ENCODE results near the gene TMEM150A.

Gene TMEM150A

GRCh38 chr2:85554980-85555612 is 47.4 kb downstream of the TMEM150A start:
- DNase-seq (ENCODE audit: low read depth) = no peak
- no peak overlapping the region for H3K4me3 ChIP-seq (ENCODE audit: low read length)
- TF ChIP-seq, protein P1, sequence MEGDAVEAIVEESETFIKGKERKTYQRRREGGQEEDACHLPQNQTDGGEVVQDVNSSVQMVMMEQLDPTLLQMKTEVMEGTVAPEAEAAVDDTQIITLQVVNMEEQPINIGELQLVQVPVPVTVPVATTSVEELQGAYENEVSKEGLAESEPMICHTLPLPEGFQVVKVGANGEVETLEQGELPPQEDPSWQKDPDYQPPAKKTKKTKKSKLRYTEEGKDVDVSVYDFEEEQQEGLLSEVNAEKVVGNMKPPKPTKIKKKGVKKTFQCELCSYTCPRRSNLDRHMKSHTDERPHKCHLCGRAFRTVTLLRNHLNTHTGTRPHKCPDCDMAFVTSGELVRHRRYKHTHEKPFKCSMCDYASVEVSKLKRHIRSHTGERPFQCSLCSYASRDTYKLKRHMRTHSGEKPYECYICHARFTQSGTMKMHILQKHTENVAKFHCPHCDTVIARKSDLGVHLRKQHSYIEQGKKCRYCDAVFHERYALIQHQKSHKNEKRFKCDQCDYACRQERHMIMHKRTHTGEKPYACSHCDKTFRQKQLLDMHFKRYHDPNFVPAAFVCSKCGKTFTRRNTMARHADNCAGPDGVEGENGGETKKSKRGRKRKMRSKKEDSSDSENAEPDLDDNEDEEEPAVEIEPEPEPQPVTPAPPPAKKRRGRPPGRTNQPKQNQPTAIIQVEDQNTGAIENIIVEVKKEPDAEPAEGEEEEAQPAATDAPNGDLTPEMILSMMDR (IDR thresholded peaks at IDR 0.05; ENCODE audit: insufficient read depth, low read depth, low read length, missing control alignments) = no peak

DNA sequence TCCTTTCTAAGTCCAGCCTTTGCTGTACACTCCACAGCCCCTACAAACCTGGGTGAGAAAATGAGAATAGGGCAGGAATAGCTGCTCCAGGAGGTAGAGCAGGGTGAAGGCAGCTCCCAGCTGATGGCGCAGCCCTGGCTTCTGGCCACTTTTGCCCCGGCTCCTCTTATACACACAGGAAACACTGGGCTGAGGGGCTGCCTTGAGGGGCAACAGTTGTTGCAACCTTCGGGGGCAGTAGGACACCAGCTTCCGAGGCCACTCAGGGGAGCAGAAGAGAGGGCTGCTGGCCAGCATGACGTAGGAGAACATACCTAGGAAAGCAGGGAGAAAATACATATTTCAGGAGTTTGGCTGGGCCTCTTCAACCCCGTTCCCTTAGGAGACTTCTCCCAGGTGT is 49.3 kb downstream of the TMEM150A start:
- TF ChIP-seq, protein P1 (IDR thresholded peaks at IDR 0.05; ENCODE audit: insufficient read depth, low read depth, low read length, missing control alignments) = no peak
- H3K4me3 ChIP-seq (ENCODE audit: low read length) = no peak overlapping the region
- no peak for DNase-seq (ENCODE audit: low read depth)

DNA sequence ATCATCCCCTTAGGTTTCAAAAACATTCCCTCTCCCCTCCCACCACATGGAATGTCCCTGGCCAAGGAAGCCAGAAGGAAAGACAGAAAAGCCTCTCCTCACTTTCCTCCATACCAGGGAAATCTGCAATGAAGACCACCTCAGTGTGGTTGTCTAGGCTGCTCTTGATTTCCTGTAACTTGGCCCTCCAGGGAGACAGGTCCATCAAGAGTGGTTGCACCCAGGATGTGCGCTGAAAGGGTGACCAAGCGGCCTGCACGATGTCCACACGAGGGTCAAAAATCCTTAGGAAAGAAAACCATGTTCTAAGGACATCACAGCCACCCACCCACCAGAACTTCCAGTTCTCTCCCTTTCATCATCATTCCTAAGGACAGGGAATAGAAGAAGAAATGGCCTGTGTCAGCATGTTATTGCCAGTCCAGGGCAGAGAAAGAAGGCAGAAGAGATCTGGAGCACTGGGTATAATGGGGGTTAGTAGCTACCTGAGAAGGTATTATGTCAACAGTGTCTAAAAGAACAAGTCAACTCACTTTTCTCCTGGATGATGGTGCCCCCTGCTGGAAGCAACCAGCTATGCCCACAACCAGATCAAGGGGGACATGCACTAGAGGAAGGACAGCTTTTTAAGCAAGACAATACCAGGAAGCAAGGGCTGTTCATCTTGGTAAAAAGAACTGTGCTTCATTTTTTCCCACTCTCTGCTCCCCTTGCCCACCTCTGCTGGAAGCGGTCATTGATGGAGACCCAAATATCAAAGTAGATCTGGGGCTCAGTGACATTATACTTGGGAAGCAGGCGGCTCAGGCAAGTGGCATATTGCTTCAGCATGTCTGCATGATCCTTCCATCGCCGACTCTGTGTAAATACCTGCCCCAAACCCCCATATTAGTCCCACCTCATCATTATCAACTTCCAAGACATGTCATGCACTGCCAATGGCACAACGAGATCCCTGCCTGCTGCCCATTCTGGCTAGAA is 50.5 kb downstream of the TMEM150A start:
- no peak overlapping the region for H3K4me3 ChIP-seq (ENCODE audit: low read length)
- DNase-seq (ENCODE audit: low read depth) = peak; percentile 86
- TF ChIP-seq, protein P1 (IDR thresholded peaks at IDR 0.05; ENCODE audit: insufficient read depth, low read depth, low read length, missing control alignments) = peak; percentile 95

- TF ChIP-seq, protein P1 (IDR thresholded peaks at IDR 0.05; ENCODE audit: insufficient read depth, low read depth, low read length, missing control alignments) = no peak
These were observed 52.0 kb downstream of the TMEM150A start for GRCh38 chr2:85550486-85550885.

DNA sequence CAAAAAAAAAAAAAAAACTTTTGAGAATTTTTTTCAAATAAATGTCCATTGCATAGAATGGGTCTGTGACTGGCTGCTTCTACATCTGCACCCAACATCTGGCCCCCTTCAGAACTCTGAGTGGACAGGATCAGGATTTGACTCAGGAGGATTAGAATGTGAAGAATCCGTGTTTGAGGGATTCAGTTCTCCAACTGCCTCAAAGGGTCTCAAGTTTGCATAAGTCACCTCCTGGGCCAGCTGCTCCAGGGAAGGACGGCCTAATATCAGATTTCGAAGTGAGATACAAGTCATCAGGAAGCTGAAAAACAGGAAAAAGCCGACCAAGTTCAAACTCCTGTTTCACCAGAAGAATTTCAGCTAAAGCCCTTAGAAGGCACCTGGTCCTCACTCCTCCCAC is 52.7 kb downstream of the TMEM150A start:
- TF ChIP-seq, protein P1 (IDR thresholded peaks at IDR 0.05; ENCODE audit: insufficient read depth, low read depth, low read length, missing control alignments) = no peak
- DNase-seq (ENCODE audit: low read depth) = peak; percentile 44
- no peak overlapping the region for H3K4me3 ChIP-seq (ENCODE audit: low read length)

More at GRCh38 chr2:85550486-85550885, 52.0 kb downstream of the TMEM150A start:
- no peak for DNase-seq (ENCODE audit: low read depth)
- H3K4me3 ChIP-seq (ENCODE audit: low read length) = no peak overlapping the region

DNA sequence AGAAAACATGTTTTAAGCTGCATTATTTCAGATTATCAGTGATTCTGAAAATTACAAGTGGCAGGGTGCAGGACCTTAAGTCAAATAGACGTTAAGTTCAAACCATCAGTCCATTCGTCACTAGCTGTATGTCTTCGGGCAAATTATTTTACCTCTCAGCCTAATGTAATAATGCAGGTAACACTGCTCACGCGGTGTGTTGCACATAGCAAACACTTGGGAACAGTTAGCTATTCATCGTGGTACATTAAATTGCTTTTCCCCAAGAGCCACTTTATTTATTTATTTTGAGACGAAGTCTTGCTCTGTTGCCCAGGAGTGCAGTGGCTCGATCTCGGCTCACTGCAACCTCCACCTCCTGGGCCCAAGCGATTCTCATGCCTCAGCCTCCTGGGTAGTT is 53.4 kb downstream of the TMEM150A start:
- TF ChIP-seq, protein P1 (IDR thresholded peaks at IDR 0.05; ENCODE audit: insufficient read depth, low read depth, low read length, missing control alignments) = no peak
- no peak overlapping the region for H3K4me3 ChIP-seq (ENCODE audit: low read length)
- no peak for DNase-seq (ENCODE audit: low read depth)

All from epithelial cell of esophagus (primary cell).